Erythroblast (primary cell): ENCODE measurements around the gene LRCH3.

Experiments used
- GATA1 ChIP-seq: IDR thresholded peaks from 2 replicates; pipeline ENCODE4 v1.6.1; 2011; ENCODE audit warnings: low read depth, mild to moderate bottlenecking, control low read depth, low read length, moderate library complexity
- POLR2A ChIP-seq: IDR thresholded peaks from 2 replicates; pipeline ENCODE4 v1.6.1; 2011; ENCODE audit warnings: mild to moderate bottlenecking, low read length

DNA sequence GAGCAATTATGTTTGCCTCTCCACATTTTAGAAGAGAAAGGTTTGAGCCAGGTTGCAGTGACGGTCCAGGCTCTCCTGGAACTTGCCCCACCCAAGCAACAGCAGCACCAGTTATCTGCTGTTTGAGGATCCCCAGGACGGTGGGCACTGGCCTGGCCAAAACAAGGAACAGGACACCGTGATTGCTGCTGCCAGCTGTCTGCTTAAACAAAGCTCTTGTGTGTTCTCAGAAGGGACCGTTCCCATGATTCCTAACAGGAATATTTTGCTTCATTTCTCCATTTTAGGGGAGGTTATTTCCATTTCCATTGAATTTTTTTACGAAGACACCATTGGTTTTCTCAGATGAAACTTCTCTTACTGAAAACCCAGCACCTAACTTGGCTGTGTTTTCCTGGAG, 92.5 kb downstream of the LRCH3 start:
- TF ChIP-seq POLR2A (no peak), GATA1 (no peak)
